DOHH2 (cell line): ENCODE results near the gene PNCK.

Experiments
- H3F3A ChIP-seq: fragments of 200-600 bp; sonication (generic), shearing (Covaris generic); 2 replicates; pipeline ENCODE4 v1.6.0; 2016; ENCODE audit warnings: antibody characterized with exemption, mild to moderate bottlenecking; ENCODE audit not compliant: control insufficient read depth, insufficient read depth
- H3K27ac ChIP-seq: fragments of 200-600 bp; sonication (generic); 2 replicates; pipeline ENCODE4 v1.5.1; 2014; ENCODE audit warnings: low read depth, mild to moderate bottlenecking, low read length, moderate library complexity
- H3K27me3 ChIP-seq: fragments of 200-600 bp; sonication (generic); 2 replicates; pipeline ENCODE4 v1.6.1; 2014; ENCODE audit warnings: mild to moderate bottlenecking, low read length, mixed read lengths; ENCODE audit not compliant: control insufficient read depth
- H3K36me3 ChIP-seq: fragments of 200-600 bp; sonication (generic); 2 replicates; pipeline ENCODE4 v1.6.1; 2014; ENCODE audit warnings: mild to moderate bottlenecking, low read length, moderate library complexity, mixed read lengths; ENCODE audit not compliant: control insufficient read depth
- H3K4me1 ChIP-seq: fragments of 200-600 bp; sonication (generic); 2 replicates; pipeline ENCODE4 v1.6.1; 2014; ENCODE audit warnings: mild to moderate bottlenecking, low read length, mixed read lengths; ENCODE audit not compliant: control insufficient read depth
- H3K4me2 ChIP-seq: fragments of 200-600 bp; sonication (generic); 2 replicates; pipeline ENCODE4 v1.6.0; 2014; ENCODE audit warnings: mild to moderate bottlenecking, low read length, moderate library complexity
- H3K4me3 ChIP-seq: fragments of 200-600 bp; sonication (generic); 2 replicates; pipeline ENCODE4 v1.5.1; 2014; ENCODE audit warnings: mild to moderate bottlenecking, low read length, mixed read lengths
- H3K79me2 ChIP-seq: fragments of 200-600 bp; sonication (generic); 2 replicates; pipeline ENCODE4 v1.6.1; 2014; ENCODE audit warnings: mild to moderate bottlenecking, low read length, mixed read lengths; ENCODE audit not compliant: control insufficient read depth
- H3K9me2 ChIP-seq: fragments of 200-600 bp; sonication (generic); replicated peaks from 2 replicates; pipeline ENCODE4 v1.6.1; 2014; ENCODE audit warnings: mild to moderate bottlenecking, low read length, mixed read lengths; ENCODE audit not compliant: control insufficient read depth
- H3K9me3 ChIP-seq: fragments of 200-600 bp; sonication (generic); 2 replicates; pipeline ENCODE4 v1.6.1; 2014; ENCODE audit warnings: antibody characterized with exemption, low read length, mixed read lengths; ENCODE audit not compliant: control insufficient read depth, insufficient read depth
- H4K20me1 ChIP-seq: fragments of 200-600 bp; sonication (generic); 2 replicates; pipeline ENCODE4 v1.6.0; 2014; ENCODE audit warnings: low read depth, mild to moderate bottlenecking, antibody characterized with exemption, low read length, moderate library complexity; ENCODE audit not compliant: control insufficient read depth, insufficient read depth
- CTCF ChIP-seq: fragments of 200-600 bp; sonication (generic); IDR thresholded peaks from one replicate; pipeline ENCODE4 v1.5.1; 2014; ENCODE audit warnings: antibody characterized with exemption, mild to moderate bottlenecking, low read depth, low read length; ENCODE audit not compliant: poor library complexity, severe bottlenecking
- EZH2phosphoT487 ChIP-seq: fragments of 200-600 bp; sonication (generic); IDR thresholded peaks from 2 replicates; pipeline ENCODE4 v1.6.1; 2017; ENCODE audit warnings: borderline replicate concordance, mild to moderate bottlenecking, antibody characterized with exemption, low read length, moderate library complexity, mixed read lengths

The PNCK gene

GRCh38 chrX:153631907-153632594 lies 41.6 kb downstream of the PNCK start:
- TF ChIP-seq CTCF (no peak), EZH2phosphoT487 (no peak)

GRCh38 chrX:153631346-153631745 lies 42.3 kb downstream of the PNCK start:
- no peaks in the 10 kb centered on the region for H3K79me2 ChIP-seq
- H4K20me1 ChIP-seq = no peaks in the 10 kb centered on the region
- no peak overlapping the region for H3K4me2 ChIP-seq
- no peaks in the 10 kb centered on the region; the same call in 1 of the 2 replicates for H3K27me3 ChIP-seq
- no peaks in the 10 kb centered on the region for H3K9me2 ChIP-seq
- H3K27ac ChIP-seq = no peak overlapping the region
- no peaks in the 10 kb centered on the region for H3K4me1 ChIP-seq
- no peak for TF ChIP-seq CTCF
- no peaks in the 10 kb centered on the region for H3K36me3 ChIP-seq
- H3K9me3 ChIP-seq = no peaks in the 10 kb centered on the region
- no peaks in the 10 kb centered on the region for H3F3A ChIP-seq
- no peak overlapping the region for H3K4me3 ChIP-seq

More at GRCh38 chrX:153631907-153632594, 41.6 kb downstream of the PNCK start:
- Histone ChIP-seq H3K79me2 (no peaks in the 10 kb centered on the region), H3K4me3 (no peak overlapping the region), H3F3A (no peaks in the 10 kb centered on the region), H3K36me3 (no peaks in the 10 kb centered on the region), H3K4me1 (no peaks in the 10 kb centered on the region), H3K27ac (no peak overlapping the region), H3K9me2 (no peaks in the 10 kb centered on the region), H3K9me3 (no peaks in the 10 kb centered on the region), H3K27me3 (no peaks in the 10 kb centered on the region; the same call in 1 of the 2 replicates), H4K20me1 (no peaks in the 10 kb centered on the region), H3K4me2 (no peak overlapping the region)

- H3K9me2 ChIP-seq = no peaks in the 10 kb centered on the region
- no peaks in the 10 kb centered on the region for H4K20me1 ChIP-seq
- no peaks in the 10 kb centered on the region for H3K36me3 ChIP-seq
- TF ChIP-seq EZH2phosphoT487 (no peak), CTCF (no peak)
- H3K9me3 ChIP-seq = no peaks in the 10 kb centered on the region
- H3K27me3 ChIP-seq = no peaks in the 10 kb centered on the region; the same call in 1 of the 2 replicates
- H3K79me2 ChIP-seq = no peaks in the 10 kb centered on the region
- no peaks in the 10 kb centered on the region for H3F3A ChIP-seq
- H3K4me1 ChIP-seq = no peaks in the 10 kb centered on the region
- H3K4me2 ChIP-seq = no peak overlapping the region
- H3K27ac ChIP-seq = no peak overlapping the region
- no peak overlapping the region for H3K4me3 ChIP-seq
Measured at GRCh38 chrX:153628665-153629064, 44.9 kb downstream of the PNCK start.
